ENCODE results near the gene PDE4D. TPM values are rescaled to one million over a fixed set of nuclear protein-coding genes. Genes with fewer than 3 reads are reported as not detected.
A peak's percentile ranks its signal among the peaks of the same experiment; 100 is the strongest.

The PDE4D gene
- total RNA-seq, 1 experiment from 2014 or later, result 2.1 TPM

- Histone ChIP-seq H3K27me3 (ENCODE audit: insufficient read depth, low read length) (no peaks in the 10 kb centered on the region), H3K9me3 (ENCODE audit: control insufficient read depth, low read depth, low read length) (no peaks in the 10 kb centered on the region), H3K56ac (ENCODE audit: insufficient read length, low read depth, low read length) (no peak overlapping the region), H2BK120ac (ENCODE audit: low read depth, low read length, poor library complexity, severe bottlenecking) (no peak overlapping the region), H3K9ac (ENCODE audit: extremely low read depth, insufficient read length, low read length) (peak overlapping the region; percentile 23), H3K14ac (ENCODE audit: insufficient read depth, low read length) (no peak overlapping the region), H2BK15ac (ENCODE audit: low read depth, low read length) (0 out of 2 replicates have a peak overlapping the region, but pooled peaks have one; percentile 76), H3K4me2 (ENCODE audit: insufficient read depth, insufficient read length, low read length) (no peak overlapping the region), H4K8ac (replicated peaks; ENCODE audit: insufficient read length, low read depth, low read length) (no peak overlapping the region), H3K23me2 (ENCODE audit: insufficient read length, low read depth, low read length, poor library complexity, severe bottlenecking) (no peaks in the 10 kb centered on the region), H3T11ph (ENCODE audit: low read length) (no peak overlapping the region), H3K18ac (ENCODE audit: insufficient read length, low read depth, low read length) (no peak overlapping the region), H2AK5ac (ENCODE audit: insufficient read length, low read length) (no peak overlapping the region), H3K4ac (ENCODE audit: low read depth, low read length) (no peak overlapping the region), H2BK12ac (ENCODE audit: insufficient read length, low read depth, low read length) (no peak overlapping the region), H4K20me1 (ENCODE audit: control insufficient read depth, insufficient read depth, insufficient read length) (no peaks in the 10 kb centered on the region), H4K5ac (ENCODE audit: insufficient read length, low read depth, low read length) (no peak overlapping the region), H3K79me2 (ENCODE audit: insufficient read depth, low read length) (no peaks in the 10 kb centered on the region), H3K79me1 (ENCODE audit: insufficient read depth, low read depth, low read length, poor library complexity, severe bottlenecking) (no peaks in the 10 kb centered on the region), H4K91ac (ENCODE audit: insufficient read length, low read depth, low read length) (no peak overlapping the region), H2BK5ac (ENCODE audit: insufficient read length, low read length) (no peak overlapping the region), H3K27ac (ENCODE audit: insufficient read length, low read depth, low read length) (no peak overlapping the region), H2BK20ac (ENCODE audit: low read depth, low read length, poor library complexity, severe bottlenecking) (no peak overlapping the region), H2AFZ (ENCODE audit: low read length) (peak overlapping the region; percentile 82), H3K4me1 (ENCODE audit: insufficient read depth, low read length) (peaks cover 6% of the 10 kb centered on the region), H3K23ac (ENCODE audit: insufficient read length, low read depth, low read length) (no peak overlapping the region)
- no peaks in the 10 kb centered on the region for H3K9me3 Mint-ChIP-seq
- no peak for TF ChIP-seq CTCF (conservative IDR thresholded peaks at IDR 0.05)
- peak overlapping the region in 2 of 3 experiments; percentile 64 to 78; a peak in 4 of 7 replicates for H3K27ac Mint-ChIP-seq
- no peaks in the 10 kb centered on the region for H3K36me3 Mint-ChIP-seq (ENCODE audit: insufficient read depth in 1 of 3, low read depth in 3 of 3)
- DNase-seq, result peak; percentile 77
- peaks cover 1% of the 10 kb centered on the region; the same call in 1 of the 2 replicates for H3K27me3 Mint-ChIP-seq (ENCODE audit: low read depth)
- no CpG with 5 or more reads among the region's 12 CpGs for WGBS (ENCODE audit: extremely low coverage, insufficient read length, low lambda C conversion rate)
- peaks cover 32 to 36% of the 10 kb centered on the region in 2 experiments for H3K4me1 Mint-ChIP-seq
- no peak overlapping the region; a peak in 1 of 5 replicates for H3K4me3 Mint-ChIP-seq
These were observed 536.6 kb downstream of the PDE4D start for GRCh38 chr5:59356813-59357380.
